Smooth muscle cell of the brain vasculature (primary cell): Measurements from ENCODE around the gene TMEM222.
"Not testable (repeated sequence)": the region's sequence is repeated elsewhere in the genome, so short reads cannot be mapped to it uniquely, and the experiment has no call there.

Experiments used
- DNase-seq: peaks from one replicate; pipeline ENCODE4 v3.0.0-alpha.2; 2012; ENCODE audit warnings: low read depth, low spot score

TMEM222 gene

GRCh38 chr1:27321813-27322568, at the start of gene TMEM222:
Gene TMEM222 (plus strand): TSS chr1:27322163. CDS start chr1:27322198, 35 bp downstream.
- DNase-seq, result peak; percentile 91

- no peak for DNase-seq
Measured at GRCh38 chr1:27274204-27274603, 47.8 kb upstream of the TMEM222 start.

- no peak for DNase-seq
Measured at GRCh38 chr1:27275696-27276095, 46.3 kb upstream of the TMEM222 start.

GRCh38 chr1:27284425-27285273, 37.3 kb upstream of the TMEM222 start:
- DNase-seq, result peak; percentile 46

- no peak for DNase-seq
Measured at GRCh38 chr1:27285274-27285660, 36.7 kb upstream of the TMEM222 start.

GRCh38 chr1:27285821-27286220, 36.1 kb upstream of the TMEM222 start:
- not testable (repeated sequence) for DNase-seq

GRCh38 chr1:27289125-27289524, 32.8 kb upstream of the TMEM222 start:
- not testable (repeated sequence) for DNase-seq

GRCh38 chr1:27290581-27290980, 31.4 kb upstream of the TMEM222 start:
- DNase-seq, result no peak

GRCh38 chr1:27292106-27292505, 29.9 kb upstream of the TMEM222 start:
- no peak for DNase-seq

- DNase-seq, result no peak
Measured at GRCh38 chr1:27293915-27294314, 28.0 kb upstream of the TMEM222 start.

- peak; percentile 41 for DNase-seq
Measured at GRCh38 chr1:27296773-27297291, 25.1 kb upstream of the TMEM222 start.

- DNase-seq, result no peak
Measured at GRCh38 chr1:27297903-27298302, 24.1 kb upstream of the TMEM222 start.

- no peak for DNase-seq
Measured at GRCh38 chr1:27298632-27299384, 23.2 kb upstream of the TMEM222 start.

GRCh38 chr1:27299385-27300271, 22.3 kb upstream of the TMEM222 start:
- peak; percentile 92 for DNase-seq

- DNase-seq, result peak; percentile 97
Measured at GRCh38 chr1:27300341-27301051, 21.5 kb upstream of the TMEM222 start.

- no peak for DNase-seq
Measured at GRCh38 chr1:27301052-27301422, 20.9 kb upstream of the TMEM222 start.

- no peak for DNase-seq
Measured at GRCh38 chr1:27301582-27302199, 20.3 kb upstream of the TMEM222 start.

- no peak for DNase-seq
Measured at GRCh38 chr1:27302612-27303011, 19.4 kb upstream of the TMEM222 start.

- DNase-seq, result no peak
Measured at GRCh38 chr1:27303509-27303908, 18.5 kb upstream of the TMEM222 start.

GRCh38 chr1:27306071-27306470, 15.9 kb upstream of the TMEM222 start:
- DNase-seq, result no peak
